HEK293 (cell line): ENCODE measurements around the gene STIP1.

Experiments used
- CTCF ChIP-seq: fragments of 450-650 bp; formaldehyde crosslinking; IDR thresholded peaks from 2 replicates; pipeline ENCODE4 v1.5.1; 2016; ENCODE audit warnings: missing biosample characterization, missing genetic modification characterization
- YY1 ChIP-seq: fragments of 450-650 bp; formaldehyde crosslinking; IDR thresholded peaks from 2 replicates; pipeline ENCODE4 v1.5.1; 2018; ENCODE audit warnings: missing biosample characterization, missing genetic modification characterization
- ZBTB44 ChIP-seq: fragments of 450-650 bp; IDR thresholded peaks from 2 replicates; pipeline ENCODE4 v1.5.1; 2018; ENCODE audit warnings: missing biosample characterization, mild to moderate bottlenecking, missing genetic modification characterization
- ZFP37 ChIP-seq: fragments of 450-650 bp; formaldehyde crosslinking; IDR thresholded peaks from 2 replicates; pipeline ENCODE4 v1.5.1; 2016; ENCODE audit warnings: missing biosample characterization, missing genetic modification characterization
- ZNF37A ChIP-seq: fragments of 450-650 bp; IDR thresholded peaks from 2 replicates; pipeline ENCODE4 v1.5.1; 2018; ENCODE audit warnings: missing biosample characterization, missing genetic modification characterization
- ZNF423 ChIP-seq: fragments of 450-650 bp; formaldehyde crosslinking; IDR thresholded peaks from 2 replicates; pipeline ENCODE4 v1.5.1; 2016; ENCODE audit warnings: missing biosample characterization, missing genetic modification characterization
- ZNF433 ChIP-seq: fragments of 450-650 bp; formaldehyde crosslinking; IDR thresholded peaks from 2 replicates; pipeline ENCODE4 v1.5.1; 2016; ENCODE audit warnings: missing biosample characterization, missing genetic modification characterization, low read depth
- ZNF776 ChIP-seq: fragments of 450-650 bp; formaldehyde crosslinking; IDR thresholded peaks from 2 replicates; pipeline ENCODE4 v1.5.0; 2017; ENCODE audit warnings: missing biosample characterization, missing genetic modification characterization, borderline replicate concordance
- ZNF785 ChIP-seq: fragments of 450-650 bp; formaldehyde crosslinking; IDR thresholded peaks from 2 replicates; pipeline ENCODE4 v1.5.1; 2016; ENCODE audit warnings: missing biosample characterization, missing genetic modification characterization
- TF ChIP-seq, protein P1 (sequence below): sonication (generic); formaldehyde crosslinking; IDR thresholded peaks from 2 replicates; pipeline ENCODE4 v1.8.1; 2022; ENCODE audit warnings: mild to moderate bottlenecking, moderate library complexity, missing genetic modification reagents

GRCh38 chr11:64244107-64244506 is 58.1 kb downstream of the STIP1 start:
- TF ChIP-seq CTCF (tag by site-specific recombination) (no peak), ZBTB44 (tag by site-specific recombination) (no peak), ZNF433 (no peak), ZFP37 (tag by site-specific recombination) (no peak), YY1 (tag by site-specific recombination) (no peak), ZNF423 (no peak), ZNF785 (tag by site-specific recombination) (no peak), ZNF776 (no peak), ZNF37A (no peak)
- TF ChIP-seq, protein P1, sequence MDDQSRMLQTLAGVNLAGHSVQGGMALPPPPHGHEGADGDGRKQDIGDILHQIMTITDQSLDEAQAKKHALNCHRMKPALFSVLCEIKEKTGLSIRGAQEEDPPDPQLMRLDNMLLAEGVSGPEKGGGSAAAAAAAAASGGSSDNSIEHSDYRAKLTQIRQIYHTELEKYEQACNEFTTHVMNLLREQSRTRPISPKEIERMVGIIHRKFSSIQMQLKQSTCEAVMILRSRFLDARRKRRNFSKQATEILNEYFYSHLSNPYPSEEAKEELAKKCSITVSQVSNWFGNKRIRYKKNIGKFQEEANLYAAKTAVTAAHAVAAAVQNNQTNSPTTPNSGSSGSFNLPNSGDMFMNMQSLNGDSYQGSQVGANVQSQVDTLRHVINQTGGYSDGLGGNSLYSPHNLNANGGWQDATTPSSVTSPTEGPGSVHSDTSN (CRISPR knock-in tag), result no peak
